Chondrocyte (in vitro differentiated cells): ENCODE measurements around the gene CPNE2. TPM values are rescaled to one million over a fixed set of nuclear protein-coding genes. Genes with fewer than 3 reads are reported as not detected.
A peak's percentile ranks its signal among the peaks of the same experiment; 100 is the strongest.

Experiments
- DNase-seq: peaks from one replicate; pipeline ENCODE4 v3.0.0; 2021; ENCODE audit warnings: mixed read lengths, low spot score
- H3K27ac Mint-ChIP-seq: one replicate; pipeline ENCODE4 v1.8.0; 2021; ENCODE audit warnings: mild to moderate bottlenecking, moderate library complexity, mixed read lengths; ENCODE audit not compliant: unreplicated experiment
- H3K27me3 Mint-ChIP-seq: 2 replicates; pipeline ENCODE4 v1.8.0; 2021; ENCODE audit warnings: low read depth, mixed read lengths
- H3K36me3 Mint-ChIP-seq: 2 replicates; pipeline ENCODE4 v1.8.0; 2021; ENCODE audit warnings: low read depth, mixed read lengths
- H3K4me1 Mint-ChIP-seq: 2 replicates; pipeline ENCODE4 v1.8.0; 2021; ENCODE audit warnings: low read depth, mild to moderate bottlenecking, mixed read lengths
- H3K4me3 Mint-ChIP-seq: one replicate; pipeline ENCODE4 v1.8.0; 2021; ENCODE audit warnings: mild to moderate bottlenecking, moderate library complexity, mixed read lengths; ENCODE audit not compliant: unreplicated experiment
- H3K9me3 Mint-ChIP-seq: 2 replicates; pipeline ENCODE4 v1.8.0; 2021; ENCODE audit warnings: low read depth, mixed read lengths
- CTCF ChIP-seq: fragments of 200-600 bp; sonication (generic); IDR thresholded peaks from 2 replicates; pipeline ENCODE4 v1.5.0; 2021; ENCODE audit warnings: antibody characterized with exemption, mild to moderate bottlenecking, moderate library complexity
- long read RNA-seq: library from polyadenylated mRNA; stranded (forward); transcript quantifications from one replicate; pipeline ENCODE4 v2.0.0, GENCODE V29; 2021
- total RNA-seq: library from RNA; stranded (reverse); gene quantifications from 3 replicates; pipeline ENCODE4 v1.2.1, GENCODE V29; 2021

Gene CPNE2
- total RNA-seq = 10.0 to 22.3 TPM (median 21.8 TPM) in 3 replicates
- long read RNA-seq, transcript CPNE2-201 (16 exons, 2,645 nt) = major isoform, 47 of 57 reads
- long read RNA-seq, partial matches to known transcripts = 0 of 57 reads
- long read RNA-seq, other reads (novel, unspliced or antisense) = 6 of 57 reads

- H3K27ac Mint-ChIP-seq = peak within 1 kb of the TSS; percentile 17
- peaks cover 19% of the 10 kb centered on the region for H3K4me1 Mint-ChIP-seq
- no peaks in the 10 kb centered on the region for H3K27me3 Mint-ChIP-seq
- peak within 1 kb of the TSS; percentile 74 for H3K4me3 Mint-ChIP-seq
- no peak for TF ChIP-seq CTCF
- H3K9me3 Mint-ChIP-seq = no peaks in the 10 kb centered on the region
- no peak for DNase-seq
- H3K36me3 Mint-ChIP-seq = no peaks in the 10 kb centered on the region
Observed at GRCh38 chr16:57091975-57092785, at the start of gene CPNE2. CPNE2 (plus strand) TSS chr16:57092583; CDS start chr16:57110743, 18,160 bp downstream.

GRCh38 chr16:57043248-57043647, 49.1 kb upstream of the CPNE2 start:
- Mint-ChIP-seq H3K4me3 (no peak overlapping the region), H3K36me3 (peaks cover 8% of the 10 kb centered on the region), H3K27me3 (no peaks in the 10 kb centered on the region), H3K4me1 (peaks cover 13% of the 10 kb centered on the region), H3K9me3 (peaks cover 5% of the 10 kb centered on the region), H3K27ac (no peak overlapping the region)
- no peak for DNase-seq
- no peak for TF ChIP-seq CTCF

GRCh38 chr16:57044931-57045693, 47.3 kb upstream of the CPNE2 start:
- H3K36me3 Mint-ChIP-seq = peaks cover 7% of the 10 kb centered on the region
- peaks cover 5% of the 10 kb centered on the region for H3K9me3 Mint-ChIP-seq
- H3K4me1 Mint-ChIP-seq = peaks cover 7% of the 10 kb centered on the region
- H3K27me3 Mint-ChIP-seq = no peaks in the 10 kb centered on the region
- TF ChIP-seq CTCF = no peak
- no peak overlapping the region for H3K27ac Mint-ChIP-seq
- DNase-seq = no peak
- no peak overlapping the region for H3K4me3 Mint-ChIP-seq

- no peak for DNase-seq
Observed at GRCh38 chr16:57045694-57046381, 46.5 kb upstream of the CPNE2 start.

More at GRCh38 chr16:57045694-57046381, 46.5 kb upstream of the CPNE2 start:
- peak; percentile 81 for TF ChIP-seq CTCF
- H3K4me1 Mint-ChIP-seq = peaks cover 7% of the 10 kb centered on the region
- H3K27ac Mint-ChIP-seq = no peak overlapping the region
- H3K9me3 Mint-ChIP-seq = peaks cover 5% of the 10 kb centered on the region
- H3K4me3 Mint-ChIP-seq = no peak overlapping the region
- H3K36me3 Mint-ChIP-seq = peaks cover 4% of the 10 kb centered on the region
- H3K27me3 Mint-ChIP-seq = no peaks in the 10 kb centered on the region
